ENCODE measurements around the gene LIMS3. TPM values are rescaled to one million over a fixed set of nuclear protein-coding genes. Genes with fewer than 3 reads are reported as not detected.
A peak's percentile ranks its signal among the peaks of the same experiment; 100 is the strongest.
"Not testable (repeated sequence)": the region's sequence is repeated elsewhere in the genome, so short reads cannot be mapped to it uniquely, and the experiment has no call there.

Gene LIMS3
- total and polyA plus RNA-seq, 4 donors: 4.7 to 21.7 (median 16.6) TPM; not detected in 1

- H3K27me3 ChIP-seq (ENCODE audit: control insufficient read depth in 1 of 2, insufficient read depth in 2 of 2, low read length in 1 of 2); H3K4me3 ChIP-seq (ENCODE audit: low read length in 2 of 2); H3K27ac ChIP-seq (ENCODE audit: low read depth in 1 of 2, low read length in 2 of 2); DNase-seq; ATAC-seq (ENCODE audit: low FRiP score); H3K36me3 ChIP-seq (ENCODE audit: control insufficient read depth in 1 of 2, insufficient read depth in 2 of 2, low read length in 1 of 2); H3K9me3 ChIP-seq (ENCODE audit: control insufficient read depth, low read length); intact Hi-C loops (cut with DNase I); H3K4me1 ChIP-seq (ENCODE audit: control insufficient read depth in 1 of 2, insufficient read depth in 2 of 2, low read length in 2 of 2): not testable (repeated sequence)
- no CpG with 5 or more reads among the region's 6 CpGs for WGBS, 2 donors
Measured at GRCh38 chr2:109894141-109894540, 4.3 kb upstream of the LIMS3 start.

GRCh38 chr2:109895090-109895869 is 3.2 kb upstream of the LIMS3 start:
- ATAC-seq (ENCODE audit: low FRiP score); DNase-seq; intact Hi-C loops (cut with DNase I); H3K4me1 ChIP-seq (ENCODE audit: control insufficient read depth in 1 of 2, insufficient read depth in 2 of 2, low read length in 2 of 2); H3K27ac ChIP-seq (ENCODE audit: low read depth in 1 of 2, low read length in 2 of 2); H3K9me3 ChIP-seq (ENCODE audit: control insufficient read depth, low read length); H3K27me3 ChIP-seq (ENCODE audit: control insufficient read depth in 1 of 2, insufficient read depth in 2 of 2, low read length in 1 of 2); H3K36me3 ChIP-seq (ENCODE audit: control insufficient read depth in 1 of 2, insufficient read depth in 2 of 2, low read length in 1 of 2); H3K4me3 ChIP-seq (ENCODE audit: low read length in 2 of 2): not testable (repeated sequence)
- WGBS, 2 donors: no CpG with 5 or more reads among the region's 3 CpGs

GRCh38 chr2:109896212-109896611 is 2.3 kb upstream of the LIMS3 start:
- H3K27ac ChIP-seq (ENCODE audit: low read depth in 1 of 2, low read length in 2 of 2); DNase-seq; H3K36me3 ChIP-seq (ENCODE audit: control insufficient read depth in 1 of 2, insufficient read depth in 2 of 2, low read length in 1 of 2); ATAC-seq (ENCODE audit: low FRiP score); H3K9me3 ChIP-seq (ENCODE audit: control insufficient read depth, low read length); H3K4me3 ChIP-seq (ENCODE audit: low read length in 2 of 2); intact Hi-C loops (cut with DNase I); H3K27me3 ChIP-seq (ENCODE audit: control insufficient read depth in 1 of 2, insufficient read depth in 2 of 2, low read length in 1 of 2); H3K4me1 ChIP-seq (ENCODE audit: control insufficient read depth in 1 of 2, insufficient read depth in 2 of 2, low read length in 2 of 2): not testable (repeated sequence)
- WGBS, 2 donors: no CpG with 5 or more reads among the region's 4 CpGs

- H3K27me3 ChIP-seq (ENCODE audit: control insufficient read depth in 1 of 2, insufficient read depth in 2 of 2, low read length in 1 of 2); H3K9me3 ChIP-seq (ENCODE audit: control insufficient read depth, low read length); H3K36me3 ChIP-seq (ENCODE audit: control insufficient read depth in 1 of 2, insufficient read depth in 2 of 2, low read length in 1 of 2); H3K27ac ChIP-seq (ENCODE audit: low read depth in 1 of 2, low read length in 2 of 2); H3K4me1 ChIP-seq (ENCODE audit: control insufficient read depth in 1 of 2, insufficient read depth in 2 of 2, low read length in 2 of 2); intact Hi-C loops (cut with DNase I); DNase-seq; H3K4me3 ChIP-seq (ENCODE audit: low read length in 2 of 2): not testable (repeated sequence)
- peak; percentile 61 for ATAC-seq (ENCODE audit: low FRiP score)
- WGBS, 2 donors: no CpG with 5 or more reads among the region's 8 CpGs
Measured at GRCh38 chr2:109897769-109898461, 573 bp upstream of the LIMS3 start.

- WGBS, 2 donors: no CpG with 5 or more reads among the region's 8 CpGs
- H3K27me3 ChIP-seq (ENCODE audit: control insufficient read depth in 1 of 2, insufficient read depth in 2 of 2, low read length in 1 of 2); H3K4me1 ChIP-seq (ENCODE audit: control insufficient read depth in 1 of 2, insufficient read depth in 2 of 2, low read length in 2 of 2); H3K36me3 ChIP-seq (ENCODE audit: control insufficient read depth in 1 of 2, insufficient read depth in 2 of 2, low read length in 1 of 2); intact Hi-C loops (cut with DNase I); H3K4me3 ChIP-seq (ENCODE audit: low read length in 2 of 2); H3K27ac ChIP-seq (ENCODE audit: low read depth in 1 of 2, low read length in 2 of 2); DNase-seq; H3K9me3 ChIP-seq (ENCODE audit: control insufficient read depth, low read length): not testable (repeated sequence)
- ATAC-seq (ENCODE audit: low FRiP score): peak; percentile 90
Measured at GRCh38 chr2:109905796-109906195, 7.3 kb downstream of the LIMS3 start.

GRCh38 chr2:109908626-109909025 is 10.1 kb downstream of the LIMS3 start:
- H3K36me3 ChIP-seq (ENCODE audit: control insufficient read depth in 1 of 2, insufficient read depth in 2 of 2, low read length in 1 of 2); H3K27ac ChIP-seq (ENCODE audit: low read depth in 1 of 2, low read length in 2 of 2); H3K4me3 ChIP-seq (ENCODE audit: low read length in 2 of 2); intact Hi-C loops (cut with DNase I); H3K27me3 ChIP-seq (ENCODE audit: control insufficient read depth in 1 of 2, insufficient read depth in 2 of 2, low read length in 1 of 2); ATAC-seq (ENCODE audit: low FRiP score); DNase-seq; H3K9me3 ChIP-seq (ENCODE audit: control insufficient read depth, low read length); H3K4me1 ChIP-seq (ENCODE audit: control insufficient read depth in 1 of 2, insufficient read depth in 2 of 2, low read length in 2 of 2): not testable (repeated sequence)
- no CpG with 5 or more reads among the region's 2 CpGs for WGBS, 2 donors

- DNase-seq; H3K27me3 ChIP-seq (ENCODE audit: control insufficient read depth in 1 of 2, insufficient read depth in 2 of 2, low read length in 1 of 2); H3K4me1 ChIP-seq (ENCODE audit: control insufficient read depth in 1 of 2, insufficient read depth in 2 of 2, low read length in 2 of 2); intact Hi-C loops (cut with DNase I); H3K4me3 ChIP-seq (ENCODE audit: low read length in 2 of 2); H3K36me3 ChIP-seq (ENCODE audit: control insufficient read depth in 1 of 2, insufficient read depth in 2 of 2, low read length in 1 of 2); H3K27ac ChIP-seq (ENCODE audit: low read depth in 1 of 2, low read length in 2 of 2); H3K9me3 ChIP-seq (ENCODE audit: control insufficient read depth, low read length): not testable (repeated sequence)
- peak; percentile 28 for ATAC-seq (ENCODE audit: low FRiP score)
Measured at GRCh38 chr2:109910789-109911188, 12.3 kb downstream of the LIMS3 start.

- H3K27ac ChIP-seq (ENCODE audit: low read depth in 1 of 2, low read length in 2 of 2); intact Hi-C loops (cut with DNase I); H3K27me3 ChIP-seq (ENCODE audit: control insufficient read depth in 1 of 2, insufficient read depth in 2 of 2, low read length in 1 of 2); H3K36me3 ChIP-seq (ENCODE audit: control insufficient read depth in 1 of 2, insufficient read depth in 2 of 2, low read length in 1 of 2); H3K4me1 ChIP-seq (ENCODE audit: control insufficient read depth in 1 of 2, insufficient read depth in 2 of 2, low read length in 2 of 2); H3K9me3 ChIP-seq (ENCODE audit: control insufficient read depth, low read length); ATAC-seq (ENCODE audit: low FRiP score); H3K4me3 ChIP-seq (ENCODE audit: low read length in 2 of 2); DNase-seq: not testable (repeated sequence)
- 91 to 100% methylated on average over 1 of the region's 2 CpGs for WGBS, 2 donors
Measured at GRCh38 chr2:109913911-109914310, 15.4 kb downstream of the LIMS3 start.

- intact Hi-C loops (cut with DNase I); H3K4me3 ChIP-seq (ENCODE audit: low read length in 2 of 2); H3K4me1 ChIP-seq (ENCODE audit: control insufficient read depth in 1 of 2, insufficient read depth in 2 of 2, low read length in 2 of 2); ATAC-seq (ENCODE audit: low FRiP score); H3K27ac ChIP-seq (ENCODE audit: low read depth in 1 of 2, low read length in 2 of 2); H3K9me3 ChIP-seq (ENCODE audit: control insufficient read depth, low read length); H3K27me3 ChIP-seq (ENCODE audit: control insufficient read depth in 1 of 2, insufficient read depth in 2 of 2, low read length in 1 of 2); DNase-seq; H3K36me3 ChIP-seq (ENCODE audit: control insufficient read depth in 1 of 2, insufficient read depth in 2 of 2, low read length in 1 of 2): not testable (repeated sequence)
- WGBS, 2 donors: no CpG with 5 or more reads among the region's 7 CpGs
Measured at GRCh38 chr2:109914552-109914951, 16.1 kb downstream of the LIMS3 start.

All from aorta (tissue), 5 donors.